Epithelial cell of proximal tubule (primary cell): Measurements from ENCODE around the gene ITGB2. TPM values are rescaled to one million over a fixed set of nuclear protein-coding genes. Genes with fewer than 3 reads are reported as not detected.

Experiments used
- DNase-seq: peaks from one replicate; pipeline ENCODE4 v3.0.0-alpha.2; 2011; ENCODE audit warnings: low read depth
- H3K4me3 ChIP-seq: 2 replicates; pipeline ENCODE4 v1.5.1; 2011; ENCODE audit warnings: low read depth, mild to moderate bottlenecking, low read length
- total RNA-seq: library from RNA; depleted of rRNA; stranded (reverse); fragments of >200 nt; gene quantifications from 2 replicates; pipeline ENCODE4 v1.2.3, GENCODE V29; 2015
- TF ChIP-seq, protein P1 (sequence below): conservative IDR thresholded peaks from 2 replicates; pipeline ENCODE4 v1.5.1; 2012; ENCODE audit warnings: low read depth, mild to moderate bottlenecking, low read length

The ITGB2 gene
- total RNA-seq, 1 donor from 2014 or later, result 3.0 TPM

DNA sequence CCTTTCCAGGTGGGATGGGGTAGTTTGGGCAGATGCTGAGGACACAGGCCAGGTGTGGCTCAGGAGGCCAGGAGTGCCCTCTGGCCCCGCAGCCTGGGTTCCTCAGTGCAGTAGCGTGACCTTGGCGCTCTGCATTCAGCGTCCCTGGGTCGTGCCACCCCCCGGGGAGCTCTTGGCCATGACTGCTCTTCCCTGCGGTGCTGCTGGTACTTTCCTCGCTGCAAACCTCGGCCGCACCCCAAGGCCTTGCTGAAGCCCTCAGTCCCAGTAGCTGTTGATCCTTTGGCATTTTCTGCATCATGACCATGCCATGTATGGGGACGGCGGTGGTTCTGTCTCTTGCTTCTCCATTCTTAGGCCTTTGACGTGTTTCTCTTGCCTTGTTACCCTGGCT lies 32.9 kb upstream of the ITGB2 start:
- no peak for DNase-seq
- no peak overlapping the region for H3K4me3 ChIP-seq
- TF ChIP-seq, protein P1, sequence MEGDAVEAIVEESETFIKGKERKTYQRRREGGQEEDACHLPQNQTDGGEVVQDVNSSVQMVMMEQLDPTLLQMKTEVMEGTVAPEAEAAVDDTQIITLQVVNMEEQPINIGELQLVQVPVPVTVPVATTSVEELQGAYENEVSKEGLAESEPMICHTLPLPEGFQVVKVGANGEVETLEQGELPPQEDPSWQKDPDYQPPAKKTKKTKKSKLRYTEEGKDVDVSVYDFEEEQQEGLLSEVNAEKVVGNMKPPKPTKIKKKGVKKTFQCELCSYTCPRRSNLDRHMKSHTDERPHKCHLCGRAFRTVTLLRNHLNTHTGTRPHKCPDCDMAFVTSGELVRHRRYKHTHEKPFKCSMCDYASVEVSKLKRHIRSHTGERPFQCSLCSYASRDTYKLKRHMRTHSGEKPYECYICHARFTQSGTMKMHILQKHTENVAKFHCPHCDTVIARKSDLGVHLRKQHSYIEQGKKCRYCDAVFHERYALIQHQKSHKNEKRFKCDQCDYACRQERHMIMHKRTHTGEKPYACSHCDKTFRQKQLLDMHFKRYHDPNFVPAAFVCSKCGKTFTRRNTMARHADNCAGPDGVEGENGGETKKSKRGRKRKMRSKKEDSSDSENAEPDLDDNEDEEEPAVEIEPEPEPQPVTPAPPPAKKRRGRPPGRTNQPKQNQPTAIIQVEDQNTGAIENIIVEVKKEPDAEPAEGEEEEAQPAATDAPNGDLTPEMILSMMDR, result no peak

DNA sequence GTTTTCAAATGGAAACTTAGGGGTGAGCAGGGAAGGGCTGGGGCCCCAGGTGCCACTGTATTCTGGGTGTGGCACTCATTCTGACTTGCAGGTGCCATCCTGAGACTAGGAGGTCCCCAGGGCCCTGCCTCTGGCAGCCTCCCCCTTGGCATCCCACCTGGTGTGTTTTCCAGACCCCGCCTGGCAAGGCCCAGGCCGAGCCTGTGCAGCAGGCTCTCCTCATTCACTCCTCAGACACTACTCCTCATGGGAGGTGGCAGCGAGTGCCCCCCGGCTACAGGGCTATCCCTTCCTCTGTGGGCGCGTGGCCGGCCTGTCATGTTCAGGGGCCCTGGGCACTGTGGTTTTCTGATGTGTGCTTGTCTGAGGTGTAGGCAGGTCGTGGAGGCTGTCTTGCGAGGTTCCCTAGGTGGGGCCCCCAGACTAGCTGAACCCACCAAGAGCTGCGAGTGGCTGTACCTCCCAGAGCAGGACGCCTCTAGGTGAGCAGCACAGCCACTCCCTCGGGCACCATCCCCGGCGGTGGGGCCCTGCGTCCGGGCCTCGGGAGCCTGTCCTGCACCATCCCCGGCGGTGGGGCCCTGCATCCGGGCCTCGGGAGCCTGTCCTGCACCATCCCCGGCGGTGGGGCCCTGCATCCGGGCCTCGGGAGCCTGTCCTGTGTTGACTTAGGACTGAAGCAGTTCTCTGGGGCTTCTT lies 32.4 kb upstream of the ITGB2 start:
- TF ChIP-seq, protein P1, result no peak
- no peak overlapping the region for H3K4me3 ChIP-seq
- no peak for DNase-seq

DNA sequence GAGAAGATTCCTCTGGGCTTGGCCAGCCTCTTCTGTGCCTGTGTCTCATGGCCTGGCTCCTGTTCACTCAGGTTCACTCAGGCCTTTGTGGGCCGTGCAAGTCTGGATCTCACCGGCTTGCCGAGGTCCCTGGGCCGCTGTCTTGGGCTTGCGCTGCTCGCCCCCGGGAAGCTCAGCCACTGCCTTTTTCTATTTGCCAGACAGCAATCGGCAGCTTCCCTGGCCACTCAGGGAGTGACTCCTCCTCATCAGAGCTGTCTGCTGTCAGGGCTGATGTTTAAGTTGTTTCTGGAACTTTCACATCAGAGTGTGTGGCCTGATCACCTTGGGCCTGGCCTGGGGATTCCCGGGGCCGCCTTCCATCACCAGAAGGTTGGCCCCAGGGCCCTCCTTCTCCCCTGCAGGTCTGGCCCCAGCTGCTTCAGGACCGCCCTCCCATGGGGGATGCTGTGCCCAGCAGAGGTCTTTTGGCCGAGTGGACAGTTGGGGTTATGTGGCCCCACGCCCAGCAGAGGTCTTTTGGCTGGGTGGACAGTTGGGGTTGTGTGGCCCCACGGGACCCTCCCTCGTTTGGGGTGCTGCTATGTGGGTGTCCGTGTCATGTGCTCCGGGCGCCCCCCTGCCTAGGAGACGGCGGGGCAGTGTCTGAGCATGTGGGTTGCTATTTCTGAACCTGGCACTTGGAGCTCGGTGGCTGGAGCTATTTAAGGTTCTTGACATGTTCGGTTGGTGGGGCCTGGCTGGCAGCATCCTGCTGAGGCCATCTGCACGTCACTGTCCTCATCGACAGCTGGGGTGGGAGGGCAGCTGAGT lies 31.6 kb upstream of the ITGB2 start:
- DNase-seq, result no peak
- TF ChIP-seq, protein P1, result no peak
- no peak overlapping the region for H3K4me3 ChIP-seq

DNA sequence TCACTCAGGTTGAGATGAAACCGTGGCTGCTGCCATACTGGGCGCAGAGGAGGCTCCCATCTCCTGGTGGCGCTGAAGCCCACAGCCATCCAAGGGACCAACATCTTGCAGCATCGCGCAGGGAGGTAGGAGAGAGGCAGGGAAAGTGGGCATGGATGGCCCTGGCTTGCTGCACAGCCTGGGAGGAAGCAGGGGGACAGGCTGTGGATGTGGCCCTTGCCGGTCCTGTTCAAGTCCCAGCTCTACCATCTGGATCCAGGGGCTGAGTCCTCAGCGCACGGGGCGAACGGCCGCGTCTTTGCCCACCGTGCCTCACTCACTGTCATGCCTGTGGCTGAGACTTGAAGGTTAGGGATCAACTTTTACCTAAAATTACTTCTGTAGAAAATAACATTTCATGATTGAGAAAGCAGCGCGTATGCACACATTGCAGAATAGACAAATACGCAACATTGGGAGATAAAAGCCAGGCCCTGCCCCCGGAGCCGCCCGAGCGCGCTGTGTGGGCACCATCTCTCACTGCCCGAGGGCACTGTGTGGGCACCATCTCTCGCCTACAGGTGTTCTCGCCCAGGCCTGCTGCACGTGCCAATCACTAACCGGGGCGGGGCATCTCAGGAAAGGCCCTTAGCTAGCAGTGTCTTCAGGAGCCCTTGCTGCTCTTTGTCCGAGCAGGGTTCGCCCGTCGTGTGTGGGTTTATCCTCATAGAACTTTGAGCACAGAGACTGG lies 30.7 kb upstream of the ITGB2 start:
- TF ChIP-seq, protein P1, result no peak
- no peak for DNase-seq
- no peak overlapping the region for H3K4me3 ChIP-seq

DNA sequence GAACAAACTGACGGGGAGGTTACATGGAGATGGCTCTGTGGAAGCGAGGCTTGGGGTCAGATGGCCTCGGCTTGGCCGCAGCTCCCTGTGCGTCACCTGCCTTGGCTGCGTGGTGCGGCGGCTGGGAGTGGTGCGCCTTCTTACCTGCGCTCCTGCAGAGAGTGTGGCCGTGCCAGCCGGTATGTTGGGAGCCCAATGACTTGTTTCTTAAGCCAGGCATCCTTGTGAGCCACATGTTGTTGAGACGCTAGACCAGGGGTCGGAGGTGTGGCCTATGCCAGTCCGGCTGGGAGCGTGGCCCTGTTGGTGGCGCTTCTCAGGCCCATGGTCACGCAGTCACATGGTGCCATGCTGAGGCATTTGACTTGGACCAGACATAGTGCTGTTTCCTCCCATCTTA lies 29.7 kb upstream of the ITGB2 start:
- no peak overlapping the region for H3K4me3 ChIP-seq
- TF ChIP-seq, protein P1, result no peak
- no peak for DNase-seq

DNA sequence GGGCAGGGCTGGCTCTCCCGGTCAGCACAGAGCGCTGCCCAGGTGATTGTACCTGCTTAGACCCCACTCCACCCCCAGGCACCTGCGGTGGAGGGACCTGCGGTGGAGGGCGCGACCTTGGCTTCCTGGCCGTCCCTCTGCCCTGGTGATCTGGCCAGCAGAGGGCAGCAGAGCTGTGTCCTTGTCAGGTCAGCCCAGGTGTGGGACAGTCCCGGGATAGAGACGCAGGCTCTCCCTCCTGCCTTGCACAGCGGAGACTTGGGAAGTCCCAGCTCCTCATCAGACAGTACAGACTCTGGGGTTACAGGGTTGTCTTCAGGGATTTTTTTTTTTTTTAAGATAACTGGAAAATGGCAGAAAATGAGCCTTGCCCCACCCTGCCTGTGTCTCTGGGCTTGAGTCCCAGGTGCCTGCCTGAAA lies 29.1 kb upstream of the ITGB2 start:
- TF ChIP-seq, protein P1, result peak; percentile 92
- H3K4me3 ChIP-seq, result no peak overlapping the region
- DNase-seq, result no peak
